ENCODE data around the gene PCLO. TPM values are rescaled to one million over a fixed set of nuclear protein-coding genes. Genes with fewer than 3 reads are reported as not detected.

The PCLO gene
- total RNA-seq, 2 donors from 2014 or later, result 0.78 to 0.95 TPM

- H3K4me3 ChIP-seq, result no peak overlapping the region
- TF ChIP-seq, protein P1, sequence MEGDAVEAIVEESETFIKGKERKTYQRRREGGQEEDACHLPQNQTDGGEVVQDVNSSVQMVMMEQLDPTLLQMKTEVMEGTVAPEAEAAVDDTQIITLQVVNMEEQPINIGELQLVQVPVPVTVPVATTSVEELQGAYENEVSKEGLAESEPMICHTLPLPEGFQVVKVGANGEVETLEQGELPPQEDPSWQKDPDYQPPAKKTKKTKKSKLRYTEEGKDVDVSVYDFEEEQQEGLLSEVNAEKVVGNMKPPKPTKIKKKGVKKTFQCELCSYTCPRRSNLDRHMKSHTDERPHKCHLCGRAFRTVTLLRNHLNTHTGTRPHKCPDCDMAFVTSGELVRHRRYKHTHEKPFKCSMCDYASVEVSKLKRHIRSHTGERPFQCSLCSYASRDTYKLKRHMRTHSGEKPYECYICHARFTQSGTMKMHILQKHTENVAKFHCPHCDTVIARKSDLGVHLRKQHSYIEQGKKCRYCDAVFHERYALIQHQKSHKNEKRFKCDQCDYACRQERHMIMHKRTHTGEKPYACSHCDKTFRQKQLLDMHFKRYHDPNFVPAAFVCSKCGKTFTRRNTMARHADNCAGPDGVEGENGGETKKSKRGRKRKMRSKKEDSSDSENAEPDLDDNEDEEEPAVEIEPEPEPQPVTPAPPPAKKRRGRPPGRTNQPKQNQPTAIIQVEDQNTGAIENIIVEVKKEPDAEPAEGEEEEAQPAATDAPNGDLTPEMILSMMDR (IDR thresholded peaks at IDR 0.05), result no peak
- H3K4me1 ChIP-seq (ENCODE audit: control insufficient read depth in 1 of 2, low read depth in 2 of 2), result no peaks in the 10 kb centered on the region
- no peaks in the 10 kb centered on the region for H3K36me3 ChIP-seq
- no peaks in the 10 kb centered on the region for H3K27me3 ChIP-seq (replicated peaks; ENCODE audit: insufficient read depth)
- DNase-seq (ENCODE audit: low spot score), result no peak
- H3K9me3 ChIP-seq, result no peaks in the 10 kb centered on the region
- ATAC-seq (ENCODE audit: insufficient number of reproducible peaks, low FRiP score, low read depth), result no peak
- H3K27ac ChIP-seq, result no peak overlapping the region
Observed at GRCh38 chr7:83055197-83055596, 107.5 kb downstream of the PCLO start.

- Histone ChIP-seq H3K9me3 (no peaks in the 10 kb centered on the region), H3K4me3 (no peak overlapping the region), H3K27me3 (replicated peaks; ENCODE audit: insufficient read depth) (no peaks in the 10 kb centered on the region), H3K4me1 (ENCODE audit: control insufficient read depth in 1 of 2, low read depth in 2 of 2) (no peaks in the 10 kb centered on the region), H3K27ac (no peak overlapping the region), H3K36me3 (no peaks in the 10 kb centered on the region)
- no peak for ATAC-seq (ENCODE audit: insufficient number of reproducible peaks, low FRiP score, low read depth)
- TF ChIP-seq, protein P1 (IDR thresholded peaks at IDR 0.05), result no peak
- DNase-seq (ENCODE audit: low spot score), result no peak
Observed at GRCh38 chr7:83054472-83054871, 108.2 kb downstream of the PCLO start.

DNA sequence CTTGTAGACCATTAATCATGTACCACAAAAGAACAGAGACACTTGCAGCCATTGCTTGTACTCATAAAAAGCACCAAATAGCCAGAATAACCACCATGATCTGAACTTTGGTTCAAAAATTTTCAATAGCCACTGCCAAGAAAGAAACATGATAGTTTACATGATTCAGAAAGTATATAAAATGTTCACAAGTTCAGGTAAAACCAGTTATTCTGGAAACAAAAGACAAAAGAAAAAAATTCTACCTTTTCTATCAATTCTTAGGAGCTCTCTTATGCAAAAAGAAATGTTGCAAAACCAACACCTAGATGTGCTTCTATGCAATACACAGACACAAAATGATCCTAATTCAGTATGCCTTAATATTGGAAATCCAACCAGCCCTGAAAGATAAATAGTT, 108.7 kb downstream of the PCLO start:
- H3K27me3 ChIP-seq (replicated peaks; ENCODE audit: insufficient read depth), result no peaks in the 10 kb centered on the region

DNA sequence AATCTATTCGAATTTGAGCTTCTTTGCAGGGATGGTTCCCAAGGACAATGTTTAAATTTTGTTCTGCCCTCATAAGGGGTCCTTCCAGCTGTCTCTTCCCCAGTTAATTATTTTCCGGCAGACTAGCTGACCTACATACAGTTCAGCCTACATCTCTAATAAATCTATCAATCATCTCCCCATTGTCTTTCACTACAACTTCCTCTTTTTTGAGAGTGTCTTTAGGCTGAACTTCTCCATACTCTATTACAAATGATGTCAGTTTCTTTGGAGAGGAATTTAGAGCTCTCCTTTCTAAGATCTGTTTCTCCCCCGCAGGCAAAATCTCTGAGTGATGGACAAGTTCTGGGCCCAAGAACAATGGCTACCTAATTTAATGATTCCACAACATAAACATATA, 122.2 kb downstream of the PCLO start:
- ATAC-seq (ENCODE audit: insufficient number of reproducible peaks, low FRiP score, low read depth) (no peak), DNase-seq (ENCODE audit: low spot score) (no peak)
- H3K36me3 ChIP-seq, result no peaks in the 10 kb centered on the region
- H3K4me1 ChIP-seq (ENCODE audit: control insufficient read depth in 1 of 2, low read depth in 2 of 2), result no peaks in the 10 kb centered on the region
- TF ChIP-seq, protein P1 (IDR thresholded peaks at IDR 0.05), result no peak
- H3K9me3 ChIP-seq, result no peaks in the 10 kb centered on the region
- no peaks in the 10 kb centered on the region for H3K27me3 ChIP-seq (replicated peaks; ENCODE audit: insufficient read depth)
- H3K27ac ChIP-seq, result no peak overlapping the region
- H3K4me3 ChIP-seq, result no peak overlapping the region

More for the DNA sequence above, 108.7 kb downstream of the PCLO start:
- Histone ChIP-seq H3K36me3 (no peaks in the 10 kb centered on the region), H3K4me1 (ENCODE audit: control insufficient read depth in 1 of 2, low read depth in 2 of 2) (no peaks in the 10 kb centered on the region), H3K27ac (no peak overlapping the region), H3K4me3 (no peak overlapping the region), H3K9me3 (no peaks in the 10 kb centered on the region)
- no peak for ATAC-seq (ENCODE audit: insufficient number of reproducible peaks, low FRiP score, low read depth)
- TF ChIP-seq, protein P1 (IDR thresholded peaks at IDR 0.05), result no peak
- DNase-seq (ENCODE audit: low spot score), result no peak

DNA sequence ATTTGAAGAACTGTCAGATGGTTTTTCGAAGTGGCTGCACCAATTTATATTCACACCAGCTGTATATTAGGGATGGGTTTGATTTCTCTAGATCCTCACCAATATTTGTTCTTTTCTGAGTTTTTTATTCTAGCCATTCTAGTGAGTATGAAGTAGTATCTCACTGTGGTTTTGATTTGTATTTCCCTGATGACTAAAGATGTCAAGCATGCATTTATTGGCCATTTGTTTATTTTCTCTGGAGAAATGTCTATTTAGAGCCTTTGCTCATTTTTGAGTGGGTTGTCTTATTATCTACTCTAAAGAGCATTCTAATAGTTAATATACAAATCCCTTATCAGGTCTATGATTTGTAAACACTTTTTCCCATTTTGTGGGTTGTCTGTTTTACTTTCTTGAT, 123.9 kb downstream of the PCLO start:
- Histone ChIP-seq H3K9me3 (no peaks in the 10 kb centered on the region), H3K27me3 (replicated peaks; ENCODE audit: insufficient read depth) (no peaks in the 10 kb centered on the region), H3K4me1 (ENCODE audit: control insufficient read depth in 1 of 2, low read depth in 2 of 2) (no peaks in the 10 kb centered on the region), H3K27ac (no peak overlapping the region), H3K36me3 (no peaks in the 10 kb centered on the region), H3K4me3 (no peak overlapping the region)
- ATAC-seq (ENCODE audit: insufficient number of reproducible peaks, low FRiP score, low read depth) (no peak), DNase-seq (ENCODE audit: low spot score) (no peak)
- TF ChIP-seq, protein P1 (IDR thresholded peaks at IDR 0.05), result no peak

Measured in thoracic aorta (tissue), 2 donors.